ENCODE measurements around the gene TBX10. TPM values are rescaled to one million over a fixed set of nuclear protein-coding genes. Genes with fewer than 3 reads are reported as not detected.
"Not testable (repeated sequence)": the region's sequence is repeated elsewhere in the genome, so short reads cannot be mapped to it uniquely, and the experiment has no call there.

Gene TBX10
- not detected in 2 replicates for total RNA-seq (2014; rRNA removed; shearing (Covaris generic))

GRCh38 chr11:67639438-67639859, at the start of gene TBX10:
TBX10 (minus strand) TSS chr11:67639763; CDS start chr11:67639472, 291 bp downstream.
- no peak for DNase-seq (ENCODE audit: low read depth)

GRCh38 chr11:67689178-67689577, 49.6 kb upstream of the TBX10 start:
- peak; percentile 38 for DNase-seq (ENCODE audit: low read depth)

- DNase-seq (ENCODE audit: low read depth), result no peak
These were observed 48.4 kb upstream of the TBX10 start for GRCh38 chr11:67687986-67688385.

- not testable (repeated sequence) for DNase-seq (ENCODE audit: low read depth)
These were observed 46.2 kb upstream of the TBX10 start for GRCh38 chr11:67685641-67686332.

GRCh38 chr11:67682126-67683034, 42.8 kb upstream of the TBX10 start:
- not testable (repeated sequence) for DNase-seq (ENCODE audit: low read depth)

- no peak for DNase-seq (ENCODE audit: low read depth)
These were observed 41.3 kb upstream of the TBX10 start for GRCh38 chr11:67680696-67681470.

- DNase-seq (ENCODE audit: low read depth), result no peak
These were observed 35.6 kb upstream of the TBX10 start for GRCh38 chr11:67675058-67675747.

GRCh38 chr11:67674442-67674871, 34.9 kb upstream of the TBX10 start, which contains the start of gene ALDH3B2:
ALDH3B2 (minus strand) TSS chr11:67674623; CDS start chr11:67666935, 7,688 bp downstream.
- DNase-seq (ENCODE audit: low read depth), result no peak

GRCh38 chr11:67673902-67674301, 34.3 kb upstream of the TBX10 start:
- no peak for DNase-seq (ENCODE audit: low read depth)

- no peak for DNase-seq (ENCODE audit: low read depth)
These were observed 33.8 kb upstream of the TBX10 start for GRCh38 chr11:67673358-67673757.

GRCh38 chr11:67671211-67671520, 31.6 kb upstream of the TBX10 start:
- DNase-seq (ENCODE audit: low read depth), result no peak

- no peak for DNase-seq (ENCODE audit: low read depth)
These were observed 31.0 kb upstream of the TBX10 start for GRCh38 chr11:67670316-67671210.

- no peak for DNase-seq (ENCODE audit: low read depth)
These were observed 28.6 kb upstream of the TBX10 start for GRCh38 chr11:67668192-67668551.

- DNase-seq (ENCODE audit: low read depth), result no peak
These were observed 28.1 kb upstream of the TBX10 start for GRCh38 chr11:67667490-67668191.

GRCh38 chr11:67666676-67667489, 27.3 kb upstream of the TBX10 start:
- no peak for DNase-seq (ENCODE audit: low read depth)

- no peak for DNase-seq (ENCODE audit: low read depth)
These were observed 26.7 kb upstream of the TBX10 start for GRCh38 chr11:67666303-67666645.

GRCh38 chr11:67665541-67666302, 26.2 kb upstream of the TBX10 start:
- peak; percentile 40 for DNase-seq (ENCODE audit: low read depth)
